AG08395 (cell line): ENCODE measurements around the gene ATP8B4.
"Not testable (repeated sequence)": the region's sequence is repeated elsewhere in the genome, so short reads cannot be mapped to it uniquely, and the experiment has no call there.

ENCODE experiments used
- DNase-seq: peaks from one replicate; pipeline ENCODE4 v3.0.0; 2012; ENCODE audit warnings: mixed read lengths, low spot score

The ATP8B4 gene

GRCh38 chr15:50109076-50109987, 9.7 kb downstream of the ATP8B4 start:
- DNase-seq, result no peak

- no peak for DNase-seq
These were observed 10.6 kb downstream of the ATP8B4 start for GRCh38 chr15:50108461-50108860.

- no peak for DNase-seq
These were observed 11.2 kb downstream of the ATP8B4 start for GRCh38 chr15:50107591-50108408.

DNA sequence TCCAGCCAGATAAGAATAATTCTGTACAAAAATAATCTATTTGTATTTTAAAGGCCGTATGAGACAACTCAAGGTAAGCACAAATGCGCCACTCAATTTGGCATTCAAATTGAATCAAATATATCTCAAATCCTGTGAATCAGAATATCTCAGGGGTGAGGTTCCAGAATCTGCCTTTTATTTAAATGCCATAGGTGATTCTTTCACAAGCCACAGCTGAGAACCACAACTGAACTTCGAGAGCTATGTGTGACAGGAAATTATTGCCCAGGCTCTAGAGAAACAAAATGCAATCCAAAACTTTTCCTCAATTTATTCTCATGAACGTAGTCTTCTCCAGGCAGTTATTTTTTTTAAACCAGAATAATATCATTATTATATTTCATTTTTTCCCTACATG, 11.9 kb downstream of the ATP8B4 start:
- no peak for DNase-seq

DNA sequence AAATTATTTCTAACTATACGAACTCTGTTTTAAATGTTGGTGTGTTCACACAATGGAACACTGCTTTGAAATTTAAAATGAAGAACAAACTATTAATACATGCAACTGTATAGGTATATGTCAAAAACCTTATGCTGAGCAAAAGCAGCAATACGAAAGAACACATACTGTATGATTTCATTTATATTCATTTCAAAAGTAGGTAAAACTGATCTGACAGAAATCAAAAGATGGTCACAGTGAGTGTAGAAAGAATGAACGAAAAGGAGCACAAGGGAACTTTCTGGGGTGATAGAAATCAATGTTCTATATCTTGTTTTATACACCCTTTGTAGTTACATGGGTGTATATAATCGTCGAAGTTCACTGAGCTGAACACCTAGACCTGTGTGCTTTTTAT, 12.6 kb downstream of the ATP8B4 start:
- no peak for DNase-seq

DNA sequence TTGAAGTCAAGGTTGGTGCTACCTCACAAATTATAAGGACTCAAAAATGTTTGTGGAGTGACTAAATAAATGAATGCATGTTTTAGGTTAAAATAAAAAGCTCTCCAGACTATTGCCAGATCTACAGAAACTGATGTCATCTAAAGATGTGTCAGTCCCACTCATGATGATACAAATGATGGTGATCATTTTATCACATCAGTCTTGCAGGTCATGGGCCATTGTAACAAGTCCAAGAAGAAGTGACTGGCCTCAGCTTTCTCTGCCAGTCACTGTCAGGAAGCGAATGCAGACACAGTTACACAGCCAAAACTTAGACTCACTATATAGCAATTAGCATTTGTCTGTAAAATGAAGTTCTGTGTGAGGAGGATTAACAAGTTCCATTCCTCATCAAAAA, 18.5 kb downstream of the ATP8B4 start:
- no peak for DNase-seq

GRCh38 chr15:50098545-50098944, 20.5 kb downstream of the ATP8B4 start:
- no peak for DNase-seq

- no peak for DNase-seq
These were observed 22.9 kb downstream of the ATP8B4 start for GRCh38 chr15:50095938-50096821.

DNA sequence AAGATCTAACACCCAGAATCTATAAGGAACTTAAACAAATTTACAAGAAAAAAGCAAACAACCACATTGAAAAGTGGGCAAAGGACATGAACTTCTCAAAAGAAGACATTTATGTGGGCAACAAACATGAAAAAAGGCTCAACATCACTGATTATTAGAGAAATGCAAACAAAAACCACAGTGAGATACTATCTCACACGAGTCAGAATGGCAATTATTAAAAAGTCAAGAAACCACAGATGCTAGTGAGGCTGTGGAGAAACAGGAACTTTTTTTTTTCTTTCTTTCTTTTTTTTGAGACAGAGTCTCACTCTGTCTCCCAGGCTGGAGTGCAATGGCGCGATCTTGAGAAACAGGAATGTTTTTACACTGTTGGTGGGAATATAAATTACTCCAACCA, 29.6 kb downstream of the ATP8B4 start:
- DNase-seq, result not testable (repeated sequence)

GRCh38 chr15:50084932-50085331, 34.1 kb downstream of the ATP8B4 start:
- no peak for DNase-seq

DNA sequence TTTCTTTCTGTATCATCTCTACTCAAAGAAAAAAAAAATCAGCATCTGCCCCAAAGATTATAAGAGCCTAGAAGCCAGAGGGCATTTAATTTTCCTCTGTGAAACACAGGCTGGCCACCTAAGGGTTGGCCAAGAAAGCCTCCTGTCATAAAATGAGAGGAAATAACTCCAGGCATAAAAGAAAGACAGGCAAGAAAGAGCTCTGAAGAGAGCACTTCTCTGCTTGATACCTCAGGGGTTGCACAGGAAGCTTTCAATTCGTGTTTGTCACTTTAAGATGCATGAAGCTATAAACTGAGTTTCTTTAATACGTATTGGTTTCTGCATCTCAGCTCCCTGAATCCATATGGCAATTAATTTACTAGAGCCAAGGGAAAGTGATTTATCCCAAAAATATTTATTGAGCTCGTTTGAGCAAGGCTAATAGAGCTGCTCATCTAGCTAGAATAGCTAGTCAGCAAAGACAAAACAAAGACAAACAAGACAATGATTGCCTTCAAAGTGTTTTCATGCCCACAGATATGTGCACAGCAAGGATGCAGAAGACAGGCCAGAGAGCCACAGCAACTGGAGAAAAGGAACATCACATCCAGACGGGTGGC, 35.5 kb downstream of the ATP8B4 start:
- no peak for DNase-seq

DNA sequence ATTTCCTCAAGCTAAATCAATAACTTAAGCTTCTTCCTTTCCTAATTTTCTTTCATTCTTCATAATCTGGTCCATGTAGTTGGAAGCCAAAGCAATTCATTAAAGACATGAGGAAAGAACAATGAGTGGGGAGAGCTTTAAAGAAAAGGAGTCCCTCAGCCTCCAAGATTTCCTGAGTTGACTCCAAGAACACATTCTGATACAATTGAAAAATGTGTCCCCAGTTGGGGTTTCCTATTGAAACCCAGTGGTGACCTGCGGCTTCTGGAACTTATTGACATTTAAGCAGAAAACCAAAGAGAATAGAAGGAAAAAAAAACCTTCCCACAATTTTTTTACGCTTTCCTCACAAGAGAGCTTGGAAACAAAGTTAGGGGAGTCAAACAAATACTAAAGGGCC, 37.0 kb downstream of the ATP8B4 start:
- no peak for DNase-seq

DNA sequence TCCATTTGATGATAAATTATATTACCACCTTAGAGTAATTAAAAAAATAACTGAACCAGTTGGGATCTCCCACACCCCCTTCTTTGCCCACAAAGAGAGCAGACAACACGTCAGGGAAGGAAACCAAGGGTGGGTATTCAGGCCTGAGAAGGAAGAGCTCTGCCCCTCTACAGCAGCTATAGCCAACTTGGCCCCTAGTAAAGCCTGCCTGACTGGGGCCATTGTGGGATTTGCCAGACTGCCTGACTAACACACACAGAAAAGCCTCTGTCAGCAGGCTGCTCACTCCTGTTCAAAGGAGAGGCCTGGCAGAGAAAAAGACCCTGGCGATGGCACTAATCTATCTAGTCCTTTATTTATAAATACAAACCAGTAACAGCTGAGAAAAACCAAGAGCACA, 41.4 kb downstream of the ATP8B4 start:
- DNase-seq, result no peak

- DNase-seq, result peak; percentile 5
These were observed 41.9 kb downstream of the ATP8B4 start for GRCh38 chr15:50077176-50077575.

- no peak for DNase-seq
These were observed 43.7 kb downstream of the ATP8B4 start for GRCh38 chr15:50075319-50075718.

DNA sequence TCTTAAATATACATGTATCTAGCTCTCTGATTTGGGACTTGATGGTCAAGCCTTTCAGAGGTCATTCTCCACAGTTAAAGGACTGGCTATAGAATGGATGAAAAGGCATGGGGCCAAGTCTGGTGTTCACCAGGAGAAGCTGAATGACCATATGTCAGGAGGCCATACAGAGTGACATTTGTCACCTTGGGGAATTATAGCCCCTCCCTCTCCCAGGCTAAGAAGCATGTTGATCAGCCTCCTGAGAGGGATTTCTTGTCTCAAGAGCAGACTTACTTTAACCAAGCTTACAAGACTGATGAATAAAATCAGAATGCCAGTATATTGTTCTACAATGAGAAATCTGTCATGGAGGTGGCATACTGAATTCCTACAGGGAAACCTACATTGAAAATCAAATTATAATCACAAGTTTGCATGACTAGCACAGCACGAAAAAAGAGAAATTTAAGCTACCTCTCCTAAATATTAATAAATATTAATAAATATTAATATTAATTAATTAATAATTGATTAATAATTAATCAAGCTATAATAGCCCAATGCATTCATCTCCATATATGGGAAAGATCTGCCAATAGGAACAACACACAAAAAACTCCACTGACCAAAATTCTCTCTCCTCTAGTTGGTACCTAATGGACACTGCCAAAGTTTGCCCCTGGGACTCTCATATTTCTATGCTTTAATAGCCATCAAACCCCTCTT, 47.3 kb downstream of the ATP8B4 start:
- no peak for DNase-seq

DNA sequence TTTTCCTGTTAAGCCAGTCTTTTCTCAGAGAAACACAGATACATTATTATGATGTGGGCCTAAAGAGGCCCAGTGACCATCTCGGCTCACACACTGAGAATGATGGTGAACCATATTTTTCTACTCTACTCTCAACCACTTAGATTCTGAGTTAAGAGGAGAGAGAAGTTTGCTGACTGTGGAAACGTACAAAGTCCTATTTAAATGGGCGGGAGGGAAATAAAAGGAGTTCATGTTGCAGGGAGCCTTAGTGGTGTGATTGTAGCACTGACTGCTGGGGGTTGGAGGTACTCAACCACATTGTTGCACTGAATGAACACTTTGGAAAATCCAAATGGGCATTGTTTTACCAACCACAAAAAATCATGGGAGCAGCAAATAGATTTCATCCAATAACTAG, 51.0 kb downstream of the ATP8B4 start:
- no peak for DNase-seq

DNA sequence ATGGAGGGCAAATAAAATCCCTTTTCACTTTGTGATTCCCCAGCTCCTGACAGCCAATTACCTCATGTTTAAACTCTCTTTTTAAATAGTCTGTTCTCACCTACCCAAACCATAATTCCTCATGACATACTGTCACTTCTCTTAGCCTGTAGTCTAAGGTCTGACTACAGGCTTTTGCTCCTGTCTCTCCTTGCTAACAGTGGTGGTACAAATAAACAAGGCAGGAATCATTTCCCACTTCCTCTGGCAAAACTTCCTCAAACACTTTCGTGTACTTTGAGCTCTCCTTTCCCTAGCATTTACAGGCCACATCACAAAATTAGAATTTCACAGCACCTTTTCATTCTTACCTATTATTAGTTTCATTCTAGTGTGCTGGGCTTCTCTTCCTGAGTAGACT, 51.8 kb downstream of the ATP8B4 start:
- DNase-seq, result no peak

- no peak for DNase-seq
These were observed 52.4 kb downstream of the ATP8B4 start for GRCh38 chr15:50066666-50067065.

DNA sequence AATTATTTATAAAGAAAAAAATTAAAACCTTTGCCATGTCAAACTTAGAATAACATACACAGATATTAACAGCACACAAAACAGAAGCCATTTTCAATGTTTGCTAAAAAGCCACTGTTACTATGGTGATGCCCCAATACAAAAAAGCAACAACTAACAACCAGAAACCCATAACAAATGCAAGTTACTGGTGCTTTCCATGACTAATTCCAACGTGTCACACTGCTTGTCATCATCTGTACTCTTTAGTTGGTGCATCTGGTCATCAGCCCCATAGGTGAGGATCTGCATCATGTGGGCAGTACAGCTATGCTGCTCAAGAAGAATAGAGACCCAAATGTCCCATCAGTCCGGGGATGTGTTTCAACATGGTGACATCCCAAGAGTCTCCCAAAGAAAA, 52.8 kb downstream of the ATP8B4 start:
- DNase-seq, result peak; percentile 35

DNA sequence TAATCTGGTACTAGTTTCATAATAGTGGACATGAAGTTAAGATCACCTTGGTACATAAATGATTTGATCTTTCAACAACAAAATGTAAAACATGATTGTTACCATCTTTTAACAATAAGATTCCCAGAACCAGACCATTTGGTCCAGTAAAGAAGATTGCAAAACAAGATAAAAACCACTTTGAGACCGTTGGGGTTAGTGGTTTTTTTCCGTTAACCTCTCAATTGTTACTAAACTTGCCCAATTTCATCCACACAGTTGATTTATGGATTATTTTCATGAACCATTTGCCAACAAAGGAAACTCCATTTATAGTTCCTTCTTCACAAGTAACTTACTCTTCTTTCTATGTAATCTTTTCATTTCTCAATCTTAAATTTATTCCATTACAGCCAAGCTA, 53.8 kb downstream of the ATP8B4 start:
- DNase-seq, result no peak
